Right cardiac atrium (tissue), 5 donors: ENCODE measurements around the gene ARRDC3. TPM values are rescaled to one million over a fixed set of nuclear protein-coding genes. Genes with fewer than 3 reads are reported as not detected.
"Not testable (repeated sequence)": the region's sequence is repeated elsewhere in the genome, so short reads cannot be mapped to it uniquely, and the experiment has no call there.

Experiments used
- ATAC-seq, 2 donors: fragments of 200-7000 bp; cut with Tn5 transposase; one replicate each; pipeline versions ENCODE4 v1.8.0 to v1.9.1; 2020; ENCODE audit warnings: moderate library complexity in 2 of 2, mild to moderate bottlenecking in 1 of 2
- DNase-seq, 3 donors: peaks; one replicate each; pipeline ENCODE4 v3.0.0-alpha.2; 2020
- H3K27ac ChIP-seq: one replicate; pipeline ENCODE4 v1.5.1; 2013; ENCODE audit warnings: mild to moderate bottlenecking, low read length, control low read depth, moderate library complexity
- H3K27me3 ChIP-seq: one replicate; pipeline ENCODE4 v1.6.1; 2013; ENCODE audit not compliant: control insufficient read depth, insufficient read depth
- H3K4me1 ChIP-seq: one replicate; pipeline ENCODE4 v1.6.1; 2013; ENCODE audit warnings: low read length; ENCODE audit not compliant: control insufficient read depth, insufficient read depth
- H3K4me3 ChIP-seq: one replicate; pipeline ENCODE4 v1.5.1; 2013; ENCODE audit warnings: low read length, control low read depth
- H3K9me3 ChIP-seq: one replicate; pipeline ENCODE4 v1.6.1; 2013; ENCODE audit warnings: low read length; ENCODE audit not compliant: control insufficient read depth
- WGBS: extraction: QIAGEN DNeasy Blood & Tissue Kit; methylation state at CpG from one replicate; pipeline ENCODE4 v1.1.7; 2013; 5-methylcytosine and 5-hydroxymethylcytosine counted together
- intact Hi-C, 4 donors: fragments of 100-400 bp; cut with DNase I; formaldehyde crosslinking; loops; one replicate each; pipeline versions ENCODE4 v1.11.0 to v1.14.0; 2022 to 2023
- polyA plus RNA-seq: library from polyadenylated mRNA; stranded (reverse); fragments of 200-250 nt; gene quantifications from one replicate; pipeline ENCODE4 v1.2.3, GENCODE V29; 2013
- total RNA-seq, 4 donors: library from RNA; stranded (reverse); fragmentation: NEBNext Ultra II Directional; extraction: Animal tissue kit (Norgen Biotek cat#: 25700); gene quantifications; one replicate each; pipeline ENCODE4 v1.2.1, GENCODE V29; 2021
- donor health status: healthy with polysubstance abuse.
- donor health status: DM: no; HTN: yes; CAD: no.
- donor health status: DM: no; HTN: no; CAD: no.
- donor health status: DM: no; HTN: yes; CAD: no; lungs with severe emphysema.
- donor health status: DM: yes; HTN: yes; CAD: no.

Gene ARRDC3
- total and polyA plus RNA-seq, 5 donors: 8.2 to 28.9 (median 25.3) TPM

DNA sequence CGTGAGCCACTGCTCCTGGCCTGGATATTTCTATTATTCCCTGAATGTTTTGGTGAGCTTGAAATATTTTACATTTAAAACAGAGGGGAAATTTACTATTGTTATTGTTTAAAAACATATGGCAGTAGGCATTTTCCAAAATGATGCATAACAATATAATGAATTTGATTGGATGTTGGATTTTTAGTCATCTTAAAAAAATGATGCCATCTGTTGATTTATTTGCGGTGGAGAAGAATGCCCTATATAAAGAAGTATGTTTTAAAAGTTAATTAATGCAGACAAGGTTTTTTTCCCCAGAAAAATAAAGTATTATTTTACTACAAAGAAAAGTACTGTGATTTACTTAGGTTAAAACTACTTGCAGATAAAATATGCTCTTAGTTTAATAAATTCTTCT is 33.4 kb upstream of the ARRDC3 start:
- no peaks in the 10 kb centered on the region for H3K9me3 ChIP-seq

DNA sequence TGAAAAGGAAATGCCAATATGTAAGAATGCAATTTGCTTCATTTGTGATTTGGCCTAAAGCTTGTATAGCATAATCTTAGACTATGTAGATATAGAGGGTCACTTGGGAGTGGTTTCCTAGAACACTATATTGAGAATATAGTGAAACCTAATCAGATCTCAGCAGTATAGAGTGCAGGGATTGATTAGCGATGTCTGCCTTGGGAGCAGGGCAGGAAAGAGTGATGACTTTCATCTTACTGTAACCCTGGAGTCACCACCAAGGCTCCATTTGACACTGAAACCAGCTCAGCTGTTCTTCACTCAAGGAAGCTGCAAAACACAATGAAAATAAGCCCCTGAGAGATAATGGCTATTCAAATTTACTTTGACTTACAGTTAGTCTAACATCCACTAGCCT is 26.2 kb upstream of the ARRDC3 start:
- H3K27me3 ChIP-seq: no peaks in the 10 kb centered on the region
- 97% methylated on average over 1 of the region's 1 CpG for WGBS

More for the DNA sequence above, 33.4 kb upstream of the ARRDC3 start:
- ATAC-seq (no peak), DNase-seq (no peak)
- Histone ChIP-seq H3K27ac (no peak overlapping the region), H3K4me3 (no peak overlapping the region), H3K4me1 (no peaks in the 10 kb centered on the region), H3K27me3 (no peaks in the 10 kb centered on the region)
- 93% methylated on average over 2 of the region's 2 CpGs for WGBS
- intact Hi-C loops: loop anchor here in 3 of 4 donors (5.0 to 10.0 kb wide), 3 partner anchors 482 to 549 kb away; no protein-coding TSS in a partner anchor

DNA sequence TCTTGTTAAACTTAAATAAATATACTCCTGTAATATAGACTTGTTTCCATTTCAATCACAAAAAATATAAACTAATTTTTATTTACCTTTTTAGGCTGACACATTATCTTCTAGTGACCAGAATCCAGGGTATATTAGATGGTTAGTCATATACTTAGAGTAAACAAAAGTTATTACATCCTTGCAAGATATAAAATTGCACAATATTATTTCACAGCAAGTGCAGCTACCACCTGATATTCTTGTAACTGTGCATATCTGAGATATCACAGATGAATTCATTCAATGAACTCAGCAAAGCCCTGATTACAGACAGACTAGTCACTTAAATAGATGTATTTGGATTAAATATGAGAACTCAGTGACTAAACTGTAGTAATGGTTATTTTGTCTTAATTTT is 25.6 kb upstream of the ARRDC3 start:
- intact Hi-C loops: no loop called here
- no peak for ATAC-seq
- H3K27ac ChIP-seq: no peak overlapping the region

More for the DNA sequence above, 26.2 kb upstream of the ARRDC3 start:
- no peak for ATAC-seq
- Histone ChIP-seq H3K4me1 (no peaks in the 10 kb centered on the region), H3K27ac (no peak overlapping the region), H3K9me3 (no peaks in the 10 kb centered on the region), H3K4me3 (no peak overlapping the region)
- intact Hi-C loops: no loop called here
- DNase-seq: no peak

DNA sequence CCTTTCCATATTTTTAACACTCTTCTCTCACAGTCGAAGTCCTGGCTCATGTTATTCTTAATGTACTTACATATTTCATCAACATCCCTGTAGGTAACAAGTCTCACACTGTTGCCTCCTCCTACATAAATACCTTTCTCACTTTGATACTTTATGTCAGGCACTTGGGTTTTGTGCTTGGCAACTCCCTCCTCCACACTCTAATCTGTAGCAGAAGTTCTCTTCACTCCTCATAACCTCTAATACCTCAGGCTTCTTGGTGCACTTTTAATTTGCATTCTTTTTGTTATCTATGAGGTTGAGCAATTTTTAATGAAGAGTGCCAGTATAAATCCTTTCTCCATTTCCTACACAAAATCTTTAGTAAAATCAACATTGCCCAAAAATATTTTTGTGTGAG is 24.1 kb upstream of the ARRDC3 start:
- DNase-seq (no peak), ATAC-seq (no peak)
- Histone ChIP-seq H3K27ac (no peak overlapping the region), H3K4me3 (no peak overlapping the region), H3K9me3 (no peaks in the 10 kb centered on the region), H3K27me3 (no peaks in the 10 kb centered on the region), H3K4me1 (no peaks in the 10 kb centered on the region)
- WGBS: 78% methylated on average over 1 of the region's 1 CpG
- intact Hi-C loops: no loop called here

More for the DNA sequence above, 25.6 kb upstream of the ARRDC3 start:
- DNase-seq: no peak
- H3K27me3 ChIP-seq: no peaks in the 10 kb centered on the region
- no peaks in the 10 kb centered on the region for H3K9me3 ChIP-seq
- H3K4me1 ChIP-seq: no peaks in the 10 kb centered on the region
- H3K4me3 ChIP-seq: no peak overlapping the region

DNA sequence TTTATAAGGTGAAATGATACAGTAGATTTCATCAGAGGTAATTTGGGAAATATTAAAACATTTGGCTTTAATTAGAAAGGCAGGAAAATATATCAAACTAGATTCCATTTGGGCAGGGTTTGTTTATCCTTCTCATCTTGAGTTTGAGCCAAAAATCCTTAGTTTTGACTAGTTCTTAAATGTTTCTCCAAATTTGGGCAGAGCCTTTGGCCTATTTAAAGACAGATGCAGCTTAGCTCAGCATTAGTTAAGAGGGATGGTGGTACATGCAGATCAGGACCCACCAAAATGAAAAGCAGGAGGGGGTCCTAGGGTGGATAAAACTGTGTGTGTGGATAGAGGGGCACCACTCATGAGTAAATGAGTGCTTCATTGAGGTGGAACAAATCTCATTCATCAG is 20.3 kb upstream of the ARRDC3 start:
- Histone ChIP-seq H3K27me3 (no peaks in the 10 kb centered on the region), H3K9me3 (no peaks in the 10 kb centered on the region), H3K4me3 (no peak overlapping the region), H3K4me1 (no peaks in the 10 kb centered on the region), H3K27ac (no peak overlapping the region)
- DNase-seq (no peak), ATAC-seq (no peak)
- intact Hi-C loops: no loop called here

DNA sequence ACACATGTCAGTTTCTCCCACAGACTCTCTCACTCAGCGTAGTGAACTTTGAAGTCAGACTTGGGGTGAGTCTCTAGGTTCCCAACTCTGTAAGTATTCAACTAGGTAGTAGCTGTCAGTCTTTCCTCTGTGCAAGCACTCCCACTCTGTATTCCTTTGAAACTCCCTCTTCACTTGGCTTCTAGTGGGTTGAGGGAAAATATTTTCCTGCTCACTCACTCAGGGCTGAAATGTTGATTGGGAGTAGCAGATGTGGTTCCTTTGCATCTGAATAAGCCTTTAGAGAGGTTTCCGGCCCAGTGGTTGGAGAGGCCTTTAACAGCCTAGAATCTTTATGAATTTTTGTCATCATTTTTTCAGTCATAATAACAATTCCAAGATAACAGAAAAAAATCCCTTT is 18.1 kb upstream of the ARRDC3 start:
- H3K27ac ChIP-seq: no peak overlapping the region
- H3K4me1 ChIP-seq: no peaks in the 10 kb centered on the region
- H3K27me3 ChIP-seq: no peaks in the 10 kb centered on the region
- intact Hi-C loops: no loop called here
- no peak for DNase-seq
- H3K4me3 ChIP-seq: no peak overlapping the region
- no peaks in the 10 kb centered on the region for H3K9me3 ChIP-seq
- WGBS: 96% methylated on average over 2 of the region's 2 CpGs
- ATAC-seq: no peak

DNA sequence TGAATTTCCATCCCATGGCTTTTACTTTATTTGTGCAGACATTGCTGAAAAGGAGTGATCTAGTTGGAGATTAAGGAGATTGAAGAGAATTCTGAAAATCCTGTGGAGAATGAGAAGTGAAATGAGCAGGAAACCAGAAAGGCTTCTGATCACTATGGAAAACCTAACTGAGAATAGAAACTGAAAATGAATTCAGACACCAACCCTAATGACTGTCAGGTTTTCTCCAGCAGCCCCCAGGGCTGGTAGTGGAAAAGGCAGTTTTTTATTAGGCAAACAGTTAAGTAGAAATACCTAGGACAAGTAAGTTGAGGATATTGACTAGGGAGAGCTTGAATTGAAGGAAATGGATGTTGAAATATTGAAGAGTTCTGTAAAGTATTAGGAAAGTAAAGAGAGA is 14.7 kb upstream of the ARRDC3 start:
- Histone ChIP-seq H3K4me1 (no peaks in the 10 kb centered on the region), H3K27ac (no peak overlapping the region), H3K4me3 (no peak overlapping the region), H3K9me3 (no peaks in the 10 kb centered on the region), H3K27me3 (no peaks in the 10 kb centered on the region)
- ATAC-seq (no peak), DNase-seq (no peak)
- intact Hi-C loops: no loop called here

DNA sequence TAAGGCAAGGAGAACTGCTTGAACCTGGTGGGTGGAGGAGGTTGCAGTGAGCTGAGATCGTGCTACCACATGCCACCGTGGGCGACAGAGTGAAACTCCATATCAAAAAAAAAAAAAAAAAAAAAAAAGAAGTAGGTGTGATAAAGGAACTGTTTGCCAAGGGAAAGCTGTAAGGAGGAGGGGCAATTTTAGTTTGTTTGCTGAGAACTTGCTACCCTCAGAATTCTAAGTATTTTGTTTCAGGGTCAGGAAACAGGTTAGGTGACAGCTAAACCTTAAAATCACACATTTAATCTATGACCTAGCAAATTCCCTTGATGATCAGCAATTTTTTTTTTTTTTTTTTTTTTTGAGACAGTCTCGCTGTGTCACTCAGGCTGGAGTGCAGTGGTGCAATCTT is 7.2 kb upstream of the ARRDC3 start:
- Histone ChIP-seq H3K4me1 (no peaks in the 10 kb centered on the region), H3K9me3 (no peaks in the 10 kb centered on the region), H3K27ac (no peak overlapping the region), H3K4me3 (no peak overlapping the region), H3K27me3 (no peaks in the 10 kb centered on the region)
- no peak for DNase-seq
- intact Hi-C loops: no loop called here
- ATAC-seq: no peak
- WGBS: 56% methylated on average over 4 of the region's 4 CpGs

DNA sequence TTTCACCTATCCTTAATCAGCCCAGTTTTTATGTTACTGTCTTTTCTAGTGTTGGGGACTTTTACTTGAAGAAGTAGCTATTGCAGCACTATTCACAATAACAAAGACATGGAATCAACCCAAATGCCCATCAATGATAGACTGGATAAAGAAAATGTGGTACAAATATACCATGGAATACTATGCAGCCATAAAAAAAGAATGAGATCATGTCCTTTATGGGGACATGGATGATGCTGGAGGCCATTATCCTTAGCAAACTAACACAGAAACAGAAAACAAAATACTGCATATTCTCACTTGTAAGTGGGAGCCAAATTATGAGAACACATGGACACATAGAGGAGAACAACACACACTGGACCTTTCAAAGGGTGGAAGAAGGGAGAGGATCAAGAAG is 6.4 kb upstream of the ARRDC3 start:
- H3K27ac ChIP-seq, H3K4me1 ChIP-seq, DNase-seq, H3K27me3 ChIP-seq, H3K4me3 ChIP-seq, ATAC-seq, H3K9me3 ChIP-seq: not testable (repeated sequence)
- intact Hi-C loops: loop anchor here in 3 of 4 donors (5.0 to 10.0 kb wide), 5 partner anchors 105 to 455 kb away; no protein-coding TSS in a partner anchor

DNA sequence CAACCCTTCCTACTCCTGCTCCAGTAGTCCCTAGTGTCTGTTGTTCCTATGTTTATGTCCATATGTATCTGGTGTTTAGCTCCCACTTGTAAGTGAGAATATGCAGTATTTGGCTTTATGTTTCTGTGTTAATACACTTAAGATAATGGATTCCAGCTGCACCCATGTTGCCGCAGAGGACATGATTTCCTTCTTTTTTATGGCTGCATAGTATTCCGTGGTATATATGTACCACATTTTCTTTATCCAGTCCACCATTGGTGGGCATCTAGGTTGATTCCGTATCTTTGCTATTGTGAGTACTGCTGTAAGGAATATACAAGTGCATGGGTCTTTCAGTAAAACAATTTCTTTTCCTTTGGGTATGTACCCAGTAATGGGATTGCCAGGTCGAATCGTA is 5.2 kb upstream of the ARRDC3 start:
- Histone ChIP-seq H3K4me1 (no peaks in the 10 kb centered on the region), H3K9me3 (no peaks in the 10 kb centered on the region), H3K27me3 (no peaks in the 10 kb centered on the region), H3K27ac (no peak overlapping the region), H3K4me3 (no peak overlapping the region)
- no peak for ATAC-seq
- 99% methylated on average over 5 of the region's 5 CpGs for WGBS
- no peak for DNase-seq
- intact Hi-C loops: loop anchor here in 3 of 4 donors (5.0 to 10.0 kb wide), 5 partner anchors 104 to 454 kb away; no protein-coding TSS in a partner anchor

DNA sequence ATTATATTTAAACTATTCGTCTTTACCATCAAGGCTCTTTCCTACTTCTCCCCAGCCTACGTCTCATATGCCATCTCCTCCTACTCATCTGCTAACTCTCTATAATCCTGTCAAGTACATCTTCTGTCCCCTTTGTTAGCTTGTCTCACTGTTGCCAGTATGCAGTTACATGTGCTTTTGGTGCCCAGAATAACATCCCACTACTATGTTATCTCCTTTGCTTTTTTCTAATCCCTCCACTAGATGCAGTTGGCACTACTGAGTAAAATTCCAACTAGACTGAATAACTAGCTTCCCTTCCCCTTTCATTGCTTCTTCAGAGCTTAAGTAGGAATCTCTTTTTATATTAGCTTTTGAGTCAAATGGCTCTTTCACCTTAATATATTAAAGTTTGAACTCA is 3.0 kb upstream of the ARRDC3 start:
- no peaks in the 10 kb centered on the region for H3K27me3 ChIP-seq
- 53% methylated on average over 2 of the region's 2 CpGs for WGBS
- no peak for DNase-seq
- intact Hi-C loops: loop anchor here in 3 of 4 donors (5.0 to 10.0 kb wide), 5 partner anchors 101 to 451 kb away; no protein-coding TSS in a partner anchor
- no peak overlapping the region for H3K27ac ChIP-seq
- no peaks in the 10 kb centered on the region for H3K4me1 ChIP-seq
- H3K4me3 ChIP-seq: no peak overlapping the region
- ATAC-seq: no peak
- no peaks in the 10 kb centered on the region for H3K9me3 ChIP-seq

DNA sequence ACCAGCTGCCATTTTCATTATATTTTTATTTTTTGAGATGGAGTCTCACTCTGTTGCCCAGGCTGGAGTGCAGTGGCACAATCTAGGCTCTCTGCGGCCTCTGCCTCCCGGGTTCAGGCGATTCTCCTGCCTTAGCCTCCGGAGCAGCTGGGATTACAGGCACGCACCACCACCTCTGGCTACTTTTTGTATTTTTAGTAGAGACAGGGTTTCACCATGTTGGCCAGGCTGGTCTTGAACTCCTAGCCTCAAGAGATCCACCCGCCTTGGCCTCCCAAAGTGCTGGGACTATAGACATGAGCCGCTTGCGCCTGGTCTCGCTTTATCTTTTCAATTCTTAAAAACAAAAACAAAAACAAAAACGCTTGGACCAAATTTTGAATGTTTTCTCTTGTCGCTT is 2.5 kb upstream of the ARRDC3 start:
- DNase-seq: peak in 1 of 3 donors; percentile 42
- 92% methylated on average over 11 of the region's 11 CpGs for WGBS
- not testable (repeated sequence) for ATAC-seq, H3K4me1 ChIP-seq, H3K9me3 ChIP-seq, H3K27ac ChIP-seq, H3K4me3 ChIP-seq, H3K27me3 ChIP-seq
- intact Hi-C loops: loop anchor here in 3 of 4 donors (2.0 to 10.0 kb wide), 6 partner anchors 101 to 451 kb away; no protein-coding TSS in a partner anchor
